ENCODE measurements around the gene FAM107B.
"Not testable (repeated sequence)": the region's sequence is repeated elsewhere in the genome, so short reads cannot be mapped to it uniquely, and the experiment has no call there.

The FAM107B gene

GRCh38 chr10:14736043-14736442 lies 38.7 kb downstream of the FAM107B start:
- no peak for DNase-seq (ENCODE audit: low spot score)

GRCh38 chr10:14731875-14732512 lies 42.7 kb downstream of the FAM107B start:
- DNase-seq (ENCODE audit: low spot score), result no peak

GRCh38 chr10:14728346-14728745 lies 46.4 kb downstream of the FAM107B start:
- no peak for DNase-seq (ENCODE audit: low spot score)

- no peak for DNase-seq (ENCODE audit: low spot score)
Measured at GRCh38 chr10:14727924-14728323, 46.8 kb downstream of the FAM107B start.

- no peak for DNase-seq (ENCODE audit: low spot score)
Measured at GRCh38 chr10:14727465-14727864, 47.2 kb downstream of the FAM107B start.

- no peak for DNase-seq (ENCODE audit: low spot score)
Measured at GRCh38 chr10:14724931-14725330, 49.8 kb downstream of the FAM107B start.

GRCh38 chr10:14723052-14723689 lies 51.5 kb downstream of the FAM107B start:
- no peak for DNase-seq (ENCODE audit: low spot score)

- no peak for DNase-seq (ENCODE audit: low spot score)
Measured at GRCh38 chr10:14717552-14717951, 57.1 kb downstream of the FAM107B start.

- DNase-seq (ENCODE audit: low spot score), result no peak
Measured at GRCh38 chr10:14712991-14713424, 61.7 kb downstream of the FAM107B start.

- DNase-seq (ENCODE audit: low spot score), result not testable (repeated sequence)
Measured at GRCh38 chr10:14709344-14709743, 65.4 kb downstream of the FAM107B start.

GRCh38 chr10:14707481-14707880 lies 67.2 kb downstream of the FAM107B start:
- DNase-seq (ENCODE audit: low spot score), result no peak

- no peak for DNase-seq (ENCODE audit: low spot score)
Measured at GRCh38 chr10:14705548-14706230, 69.0 kb downstream of the FAM107B start.

GRCh38 chr10:14703631-14704001 lies 71.1 kb downstream of the FAM107B start:
- no peak for DNase-seq (ENCODE audit: low spot score)

GRCh38 chr10:14701466-14701865 lies 73.2 kb downstream of the FAM107B start:
- no peak for DNase-seq (ENCODE audit: low spot score)

GRCh38 chr10:14700546-14700945 lies 74.2 kb downstream of the FAM107B start:
- no peak for DNase-seq (ENCODE audit: low spot score)

GRCh38 chr10:14699482-14699881 lies 75.2 kb downstream of the FAM107B start:
- DNase-seq (ENCODE audit: low spot score), result no peak

- DNase-seq (ENCODE audit: low spot score), result no peak
Measured at GRCh38 chr10:14698829-14699170, 75.9 kb downstream of the FAM107B start.

GRCh38 chr10:14698111-14698828 lies 76.4 kb downstream of the FAM107B start:
- no peak for DNase-seq (ENCODE audit: low spot score)

- no peak for DNase-seq (ENCODE audit: low spot score)
Measured at GRCh38 chr10:14697281-14697680, 77.4 kb downstream of the FAM107B start.

GRCh38 chr10:14696821-14697220 lies 77.9 kb downstream of the FAM107B start:
- DNase-seq (ENCODE audit: low spot score), result no peak

GRCh38 chr10:14695847-14696480 lies 78.7 kb downstream of the FAM107B start:
- DNase-seq (ENCODE audit: low spot score), result no peak

GRCh38 chr10:14693891-14694290 lies 80.8 kb downstream of the FAM107B start:
- no peak for DNase-seq (ENCODE audit: low spot score)

Measured in HuH-7 (cell line).